ENCODE measurements around the gene PPEF2.

Gene PPEF2

GRCh38 chr4:75908555-75908954, 6.3 kb upstream of the PPEF2 start:
- peak; percentile 70 for DNase-seq
- Histone ChIP-seq H3K9ac (ENCODE audit: low read length) (no peak overlapping the region), H3K4me2 (ENCODE audit: low read depth, low read length) (peak overlapping the region; percentile 47; the same call in 1 of the 2 replicates), H3K27me3 (replicated peaks; ENCODE audit: insufficient read depth, low read length) (no peaks in the 10 kb centered on the region), H3K36me3 (replicated peaks; ENCODE audit: insufficient read depth, low read length) (no peaks in the 10 kb centered on the region), H3K9me2 (replicated peaks; ENCODE audit: insufficient read depth, low read length) (no peaks in the 10 kb centered on the region), H3F3A (ENCODE audit: insufficient read depth, low read length) (peaks cover 9% of the 10 kb centered on the region; the same call in 1 of the 2 replicates), H3K27ac (ENCODE audit: low read length) (peak overlapping the region; percentile 47; the same call in 1 of the 2 replicates), H2AFZ (ENCODE audit: low read length) (peak overlapping the region; percentile 72; the same call in 1 of the 2 replicates), H3K79me2 (ENCODE audit: low read length) (no peaks in the 10 kb centered on the region), H3K4me3 (ENCODE audit: low read length) (no peak overlapping the region), H4K20me1 (ENCODE audit: insufficient read depth, low read length) (no peaks in the 10 kb centered on the region), H3K9me3 (replicated peaks; ENCODE audit: insufficient read depth, low read length) (no peaks in the 10 kb centered on the region), H3K4me1 (ENCODE audit: low read length) (peaks cover 10% of the 10 kb centered on the region; the same call in 1 of the 2 replicates)
- no peak for TF ChIP-seq CTCF (IDR thresholded peaks at IDR 0.05; ENCODE audit: low read length)
- TF ChIP-seq EZH2 (optimal IDR thresholded peaks at IDR 0.05; ENCODE audit: low read depth, low read length) = no peak
- TF ChIP-seq EZH2phosphoT487 (IDR thresholded peaks at IDR 0.05; ENCODE audit: low read length) = no peak

GRCh38 chr4:75907966-75908365, 5.7 kb upstream of the PPEF2 start:
- Histone ChIP-seq H3K27ac (ENCODE audit: low read length) (peak overlapping the region; percentile 47; the same call in 1 of the 2 replicates), H3K9ac (ENCODE audit: low read length) (no peak overlapping the region), H3K9me3 (replicated peaks; ENCODE audit: insufficient read depth, low read length) (no peaks in the 10 kb centered on the region)

GRCh38 chr4:75904076-75904475, 1.8 kb upstream of the PPEF2 start:
- no peak for TF ChIP-seq CTCF (IDR thresholded peaks at IDR 0.05; ENCODE audit: low read length)
- no peak for DNase-seq
- H3K9me3 ChIP-seq (replicated peaks; ENCODE audit: insufficient read depth, low read length) = no peaks in the 10 kb centered on the region
- no peaks in the 10 kb centered on the region for H4K20me1 ChIP-seq (ENCODE audit: insufficient read depth, low read length)
- no peaks in the 10 kb centered on the region for H3K9me2 ChIP-seq (replicated peaks; ENCODE audit: insufficient read depth, low read length)
- H3K4me3 ChIP-seq (ENCODE audit: low read length) = no peak overlapping the region
- no peaks in the 10 kb centered on the region for H3K79me2 ChIP-seq (ENCODE audit: low read length)
- H3K9ac ChIP-seq (ENCODE audit: low read length) = no peak overlapping the region
- no peak overlapping the region for H3K27ac ChIP-seq (ENCODE audit: low read length)
- no peaks in the 10 kb centered on the region for H3K27me3 ChIP-seq (replicated peaks; ENCODE audit: insufficient read depth, low read length)
- no peaks in the 10 kb centered on the region for H3K36me3 ChIP-seq (replicated peaks; ENCODE audit: insufficient read depth, low read length)
- H3F3A ChIP-seq (ENCODE audit: insufficient read depth, low read length) = peaks cover 19% of the 10 kb centered on the region
- H3K4me2 ChIP-seq (ENCODE audit: low read depth, low read length) = no peak overlapping the region
- H2AFZ ChIP-seq (ENCODE audit: low read length) = no peak overlapping the region
- peaks cover 20% of the 10 kb centered on the region; the same call in 1 of the 2 replicates for H3K4me1 ChIP-seq (ENCODE audit: low read length)

More at GRCh38 chr4:75907966-75908365, 5.7 kb upstream of the PPEF2 start:
- no peak for TF ChIP-seq EZH2phosphoT487 (IDR thresholded peaks at IDR 0.05; ENCODE audit: low read length)
- TF ChIP-seq EZH2 (optimal IDR thresholded peaks at IDR 0.05; ENCODE audit: low read depth, low read length) = no peak
- TF ChIP-seq CTCF (IDR thresholded peaks at IDR 0.05; ENCODE audit: low read length) = no peak
- Histone ChIP-seq H3F3A (ENCODE audit: insufficient read depth, low read length) (peaks cover 9% of the 10 kb centered on the region; the same call in 1 of the 2 replicates), H3K36me3 (replicated peaks; ENCODE audit: insufficient read depth, low read length) (no peaks in the 10 kb centered on the region), H2AFZ (ENCODE audit: low read length) (peak overlapping the region; percentile 72; the same call in 1 of the 2 replicates), H3K4me3 (ENCODE audit: low read length) (no peak overlapping the region), H3K4me2 (ENCODE audit: low read depth, low read length) (peak overlapping the region; percentile 47; the same call in 1 of the 2 replicates), H3K79me2 (ENCODE audit: low read length) (no peaks in the 10 kb centered on the region), H3K9me2 (replicated peaks; ENCODE audit: insufficient read depth, low read length) (no peaks in the 10 kb centered on the region), H3K27me3 (replicated peaks; ENCODE audit: insufficient read depth, low read length) (no peaks in the 10 kb centered on the region), H3K4me1 (ENCODE audit: low read length) (peaks cover 10% of the 10 kb centered on the region; the same call in 1 of the 2 replicates), H4K20me1 (ENCODE audit: insufficient read depth, low read length) (no peaks in the 10 kb centered on the region)
- no peak for DNase-seq
